ENCODE data around the gene PMEPA1. TPM values are rescaled to one million over a fixed set of nuclear protein-coding genes. Genes with fewer than 3 reads are reported as not detected.

PMEPA1 gene
- total and polyA plus RNA-seq, 10 donors: 4.8 to 15.7 (median 9.2) TPM

- no peaks in the 10 kb centered on the region for H3K9me3 ChIP-seq
- DNase-seq: no peak
- H3K4me1 ChIP-seq: peaks cover 14 to 93% (median 65%) of the 10 kb centered on the region in 6 donors
- no peaks in the 10 kb centered on the region for H3K36me3 ChIP-seq
- WGBS, 5 donors: 69 to 80% (median 80%) methylated on average over 7 of the region's 7 CpGs
- H3K27me3 ChIP-seq (replicated peaks in 1 of 7): peaks cover 0 to 34% (median 2%) of the 10 kb centered on the region in 7 donors
- no peak for TF ChIP-seq CTCF (IDR thresholded peaks at IDR 0.05 in 8 of 11, conservative IDR thresholded peaks at IDR 0.05 in 3 of 11)
- TF ChIP-seq POLR2AphosphoS5 (IDR thresholded peaks at IDR 0.05): no peak
- no peak for TF ChIP-seq POLR2A (IDR thresholded peaks at IDR 0.05)
- peak overlapping the region in 1 of 8 donors; percentile 72 for H3K4me3 ChIP-seq
- intact Hi-C loops (cut with DNase I; ENCODE audit: low total_unique reads): no loop called here
- peak overlapping the region in 3 of 8 donors; percentile 13 to 92 (median 40) for H3K27ac ChIP-seq
Observed at GRCh38 chr20:57707320-57707719, 2.5 kb downstream of the PMEPA1 start.

- intact Hi-C loops (cut with DNase I; ENCODE audit: low total_unique reads): no loop called here
- Histone ChIP-seq H3K27me3 (replicated peaks in 1 of 7) (peaks cover 0 to 20% (median 2%) of the 10 kb centered on the region in 7 donors), H3K4me3 (no peak overlapping the region), H3K4me1 (peaks cover 11 to 93% (median 70%) of the 10 kb centered on the region in 6 donors), H3K27ac (no peak overlapping the region), H3K9me3 (no peaks in the 10 kb centered on the region), H3K36me3 (no peaks in the 10 kb centered on the region)
- TF ChIP-seq POLR2A (IDR thresholded peaks at IDR 0.05): no peak
- no peak for TF ChIP-seq POLR2AphosphoS5 (IDR thresholded peaks at IDR 0.05)
- TF ChIP-seq CTCF (IDR thresholded peaks at IDR 0.05 in 8 of 11, conservative IDR thresholded peaks at IDR 0.05 in 3 of 11): no peak
- DNase-seq: no peak
- 75 to 86% (median 84%) methylated on average over 18 of the region's 18 CpGs for WGBS, 5 donors
Observed at GRCh38 chr20:57705127-57705899, 4.5 kb downstream of the PMEPA1 start.

GRCh38 chr20:57704245-57704644 is 5.6 kb downstream of the PMEPA1 start:
- peak overlapping the region in 2 of 8 donors; percentile 56 to 73 for H3K27ac ChIP-seq
- no peak for TF ChIP-seq POLR2A (IDR thresholded peaks at IDR 0.05)
- TF ChIP-seq POLR2AphosphoS5 (IDR thresholded peaks at IDR 0.05): no peak
- no peak for TF ChIP-seq CTCF (IDR thresholded peaks at IDR 0.05 in 8 of 11, conservative IDR thresholded peaks at IDR 0.05 in 3 of 11)
- peaks cover 11 to 97% (median 78%) of the 10 kb centered on the region in 6 donors for H3K4me1 ChIP-seq
- H3K9me3 ChIP-seq: no peaks in the 10 kb centered on the region
- WGBS, 5 donors: 83 to 93% (median 89%) methylated on average over 12 to 14 of the region's 14 CpGs
- no peak for DNase-seq
- intact Hi-C loops (cut with DNase I; ENCODE audit: low total_unique reads): no loop called here
- peaks cover 0 to 13% (median 0%) of the 10 kb centered on the region in 7 donors for H3K27me3 ChIP-seq (replicated peaks in 1 of 7)
- no peak overlapping the region for H3K4me3 ChIP-seq
- no peaks in the 10 kb centered on the region for H3K36me3 ChIP-seq

- Histone ChIP-seq H3K27ac (peak overlapping the region in 4 of 8 donors; percentile 46 to 73 (median 56)), H3K27me3 (replicated peaks in 1 of 7) (peaks cover 0 to 2% (median 0%) of the 10 kb centered on the region in 7 donors), H3K9me3 (no peaks in the 10 kb centered on the region), H3K4me3 (peak overlapping the region in 1 of 8 donors; percentile 16), H3K36me3 (no peaks in the 10 kb centered on the region), H3K4me1 (peaks cover 6 to 100% (median 81%) of the 10 kb centered on the region in 6 donors)
- peak; percentile 91 for DNase-seq
- 28 to 62% (median 46%) methylated on average over 5 to 6 of the region's 6 CpGs for WGBS, 5 donors
- intact Hi-C loops (cut with DNase I; ENCODE audit: low total_unique reads): no loop called here
- TF ChIP-seq POLR2A (IDR thresholded peaks at IDR 0.05): no peak
- peak in 2 of 3 donors; percentile 7 to 54 for TF ChIP-seq POLR2AphosphoS5 (IDR thresholded peaks at IDR 0.05)
Observed at GRCh38 chr20:57703013-57703412, 6.8 kb downstream of the PMEPA1 start.
